Lung (tissue), 12 donors: ENCODE results near the gene PAX9. TPM values are rescaled to one million over a fixed set of nuclear protein-coding genes. Genes with fewer than 3 reads are reported as not detected.

Experiments used
- ATAC-seq: fragments of 200-7000 bp; cut with Tn5 transposase; one replicate; pipeline ENCODE4 v1.9.1; 2020; ENCODE audit warnings: moderate number of reproducible peaks; ENCODE audit not compliant: insufficient read depth, low FRiP score
- DNase-seq, 3 donors: peaks; one replicate each; pipeline ENCODE4 v3.0.0-alpha.2; 2013 to 2017
- H3K27ac ChIP-seq, 2 donors: one replicate each; pipeline ENCODE4 v1.5.1; 2013; ENCODE audit warnings: mild to moderate bottlenecking in 2 of 2, moderate library complexity in 2 of 2, control low read depth in 1 of 2, inconsistent platforms in 1 of 2, low read depth in 1 of 2, low read length in 1 of 2
- H3K27me3 ChIP-seq, 3 donors: one replicate each; pipeline ENCODE4 v1.5.1; 2013; ENCODE audit warnings: low read length in 2 of 3; ENCODE audit not compliant: control insufficient read depth in 3 of 3, insufficient read depth in 3 of 3
- H3K36me3 ChIP-seq, 4 donors: one replicate each; pipeline ENCODE4 v1.5.1; 2013; ENCODE audit warnings: low read length in 4 of 4, mild to moderate bottlenecking in 1 of 4, moderate library complexity in 1 of 4; ENCODE audit not compliant: control insufficient read depth in 4 of 4, insufficient read depth in 4 of 4
- H3K4me1 ChIP-seq, 5 donors: one replicate each; pipeline ENCODE4 v1.5.1; 2013; ENCODE audit warnings: low read length in 5 of 5, mild to moderate bottlenecking in 2 of 5, moderate library complexity in 1 of 5; ENCODE audit not compliant: control insufficient read depth in 5 of 5, insufficient read depth in 5 of 5
- H3K4me3 ChIP-seq: one replicate; pipeline ENCODE4 v1.5.1; 2013; ENCODE audit warnings: mild to moderate bottlenecking, control low read depth, moderate library complexity
- H3K9ac ChIP-seq, 2 donors: one replicate each; pipeline ENCODE4 v1.5.1; 2013; ENCODE audit warnings: low read length in 2 of 2, control low read depth in 1 of 2; ENCODE audit not compliant: insufficient read depth in 1 of 2
- H3K9me3 ChIP-seq, 4 donors: one replicate each; pipeline ENCODE4 v1.5.1; 2013; ENCODE audit warnings: low read length in 3 of 4, mild to moderate bottlenecking in 1 of 4, moderate library complexity in 1 of 4; ENCODE audit not compliant: control insufficient read depth in 4 of 4, insufficient read depth in 3 of 4
- CTCF ChIP-seq: IDR thresholded peaks from 2 replicates; pipeline ENCODE4 v1.5.1; 2012; ENCODE audit warnings: mild to moderate bottlenecking; ENCODE audit errors: control extremely low read depth, extremely low read depth
- WGBS, 2 donors: extraction: QIAGEN DNeasy Blood & Tissue Kit; methylation state at CpG; one replicate each; pipeline ENCODE4 v1.1.7; 2013; 5-methylcytosine and 5-hydroxymethylcytosine counted together
- polyA plus RNA-seq, 2 donors: library from polyadenylated mRNA; stranded (reverse); fragments of 200-250 nt; gene quantifications; one replicate each; pipeline ENCODE4 v1.2.1, GENCODE V29; 2013
- total RNA-seq, 2 donors: library from RNA; depleted of rRNA in 1 of 2; stranded (reverse); fragments of >200 nt in 1 of 2; gene quantifications; one replicate each; pipeline ENCODE4 v1.2.1, GENCODE V29; 2014 to 2021
- donor health status: control.
- donor health status: control.
- donor health status: Bipolar disorder and iron deficiency.
- donor health status: healthy.
- donor health status: DM: yes; HTN: yes; CAD: no.

PAX9 gene
- total and polyA plus RNA-seq, 4 donors: 1.2 to 6.0 (median 1.8) TPM

GRCh38 chr14:36662258-36662542 is 540 bp downstream of the PAX9 start:
- Histone ChIP-seq H3K9ac (no peak overlapping the region), H3K4me1 (peaks cover 0 to 46% (median 23%) of the 10 kb centered on the region in 5 donors), H3K27ac (no peak overlapping the region), H3K27me3 (peaks cover 8 to 97% (median 94%) of the 10 kb centered on the region in 3 donors), H3K4me3 (no peak overlapping the region), H3K36me3 (no peaks in the 10 kb centered on the region), H3K9me3 (peaks cover 0 to 32% (median 0%) of the 10 kb centered on the region in 4 donors)
- WGBS, 2 donors: 4 to 5% methylated on average over 11 of the region's 11 CpGs
- DNase-seq (no peak), ATAC-seq (no peak)
- TF ChIP-seq CTCF: no peak

- H3K27ac ChIP-seq: no peak overlapping the region
- ATAC-seq: no peak
- WGBS, 2 donors: 4 to 8% methylated on average over 71 of the region's 71 CpGs
- H3K4me3 ChIP-seq: no peak overlapping the region
- no peaks in the 10 kb centered on the region for H3K36me3 ChIP-seq
- peak in 1 of 3 donors; percentile 40 for DNase-seq
- H3K9me3 ChIP-seq: peaks cover 0 to 30% (median 0%) of the 10 kb centered on the region in 4 donors
- no peak for TF ChIP-seq CTCF
- peaks cover 7 to 96% (median 95%) of the 10 kb centered on the region in 3 donors for H3K27me3 ChIP-seq
- no peak overlapping the region for H3K9ac ChIP-seq
- peaks cover 0 to 41% (median 23%) of the 10 kb centered on the region in 5 donors for H3K4me1 ChIP-seq
Measured at GRCh38 chr14:36662543-36663403, 1.1 kb downstream of the PAX9 start.

- Histone ChIP-seq H3K27ac (no peak overlapping the region), H3K9me3 (peaks cover 0 to 27% (median 0%) of the 10 kb centered on the region in 4 donors), H3K4me1 (peaks cover 0 to 36% (median 23%) of the 10 kb centered on the region in 5 donors), H3K36me3 (no peaks in the 10 kb centered on the region), H3K4me3 (no peak overlapping the region), H3K27me3 (peaks cover 5 to 95% (median 94%) of the 10 kb centered on the region in 3 donors), H3K9ac (no peak overlapping the region)
- DNase-seq (peak; percentile 32 to 52 (median 44)), ATAC-seq (no peak)
- 1 to 6% methylated on average over 39 of the region's 39 CpGs for WGBS, 2 donors
- no peak for TF ChIP-seq CTCF
Measured at GRCh38 chr14:36663404-36664321, 2.0 kb downstream of the PAX9 start.
